ENCODE results near the gene INHBC. TPM values are rescaled to one million over a fixed set of nuclear protein-coding genes. Genes with fewer than 3 reads are reported as not detected.

Gene INHBC
- total RNA-seq, 2 donors from 2014 or later = not detected

DNA sequence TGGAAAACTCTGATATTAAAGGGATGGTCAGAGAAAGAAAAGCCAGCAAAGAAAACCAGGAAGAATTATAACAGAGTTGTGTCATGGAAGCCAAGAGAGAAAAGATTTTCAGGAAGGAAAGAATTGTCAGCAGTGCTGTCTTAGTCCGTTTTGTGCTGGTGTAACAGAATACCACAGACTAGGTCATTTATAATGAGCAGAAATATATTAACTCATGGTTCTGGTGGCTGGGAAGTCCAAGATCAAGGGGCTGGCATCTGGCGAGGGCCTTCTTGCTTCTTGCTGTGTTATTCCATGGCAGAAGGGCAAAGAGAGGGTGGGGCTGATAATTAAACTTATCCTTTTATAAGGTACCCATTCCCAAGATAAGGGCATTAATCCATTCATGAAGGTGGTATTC is 14.1 kb downstream of the INHBC start:
- Histone ChIP-seq H3K9me3 (no peaks in the 10 kb centered on the region), H3K4me1 (no peaks in the 10 kb centered on the region), H3K27me3 (no peaks in the 10 kb centered on the region), H3K27ac (no peak overlapping the region), H3K4me3 (no peak overlapping the region), H3K9ac (ENCODE audit: low read depth in 2 of 2, low read length in 2 of 2) (no peak overlapping the region), H3K36me3 (no peaks in the 10 kb centered on the region)
- TF ChIP-seq, protein P1, sequence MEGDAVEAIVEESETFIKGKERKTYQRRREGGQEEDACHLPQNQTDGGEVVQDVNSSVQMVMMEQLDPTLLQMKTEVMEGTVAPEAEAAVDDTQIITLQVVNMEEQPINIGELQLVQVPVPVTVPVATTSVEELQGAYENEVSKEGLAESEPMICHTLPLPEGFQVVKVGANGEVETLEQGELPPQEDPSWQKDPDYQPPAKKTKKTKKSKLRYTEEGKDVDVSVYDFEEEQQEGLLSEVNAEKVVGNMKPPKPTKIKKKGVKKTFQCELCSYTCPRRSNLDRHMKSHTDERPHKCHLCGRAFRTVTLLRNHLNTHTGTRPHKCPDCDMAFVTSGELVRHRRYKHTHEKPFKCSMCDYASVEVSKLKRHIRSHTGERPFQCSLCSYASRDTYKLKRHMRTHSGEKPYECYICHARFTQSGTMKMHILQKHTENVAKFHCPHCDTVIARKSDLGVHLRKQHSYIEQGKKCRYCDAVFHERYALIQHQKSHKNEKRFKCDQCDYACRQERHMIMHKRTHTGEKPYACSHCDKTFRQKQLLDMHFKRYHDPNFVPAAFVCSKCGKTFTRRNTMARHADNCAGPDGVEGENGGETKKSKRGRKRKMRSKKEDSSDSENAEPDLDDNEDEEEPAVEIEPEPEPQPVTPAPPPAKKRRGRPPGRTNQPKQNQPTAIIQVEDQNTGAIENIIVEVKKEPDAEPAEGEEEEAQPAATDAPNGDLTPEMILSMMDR (IDR thresholded peaks at IDR 0.05) = no peak
- intact Hi-C loops (cut with DNase I) = no loop called here
- DNase-seq = no peak

DNA sequence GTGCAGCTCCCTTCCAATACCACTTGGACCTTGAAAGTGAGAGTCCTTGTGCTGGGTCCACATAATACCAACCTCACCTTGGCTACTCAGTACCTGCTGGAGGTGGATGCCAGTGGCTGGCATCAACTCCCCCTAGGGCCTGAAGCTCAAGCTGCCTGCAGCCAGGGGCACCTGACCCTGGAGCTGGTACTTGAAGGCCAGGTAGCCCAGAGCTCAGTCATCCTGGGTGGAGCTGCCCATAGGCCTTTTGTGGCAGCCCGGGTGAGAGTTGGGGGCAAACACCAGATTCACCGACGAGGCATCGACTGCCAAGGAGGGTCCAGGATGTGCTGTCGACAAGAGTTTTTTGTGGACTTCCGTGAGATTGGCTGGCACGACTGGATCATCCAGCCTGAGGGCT is 14.8 kb downstream of the INHBC start:
- TF ChIP-seq, protein P1 (IDR thresholded peaks at IDR 0.05) = no peak
- H3K27me3 ChIP-seq = no peaks in the 10 kb centered on the region
- H3K27ac ChIP-seq = no peak overlapping the region
- no peak overlapping the region for H3K9ac ChIP-seq (ENCODE audit: low read depth in 2 of 2, low read length in 2 of 2)
- no peaks in the 10 kb centered on the region for H3K36me3 ChIP-seq
- intact Hi-C loops (cut with DNase I) = no loop called here
- H3K4me3 ChIP-seq = no peak overlapping the region
- H3K9me3 ChIP-seq = no peaks in the 10 kb centered on the region
- no peak for DNase-seq
- no peaks in the 10 kb centered on the region for H3K4me1 ChIP-seq

DNA sequence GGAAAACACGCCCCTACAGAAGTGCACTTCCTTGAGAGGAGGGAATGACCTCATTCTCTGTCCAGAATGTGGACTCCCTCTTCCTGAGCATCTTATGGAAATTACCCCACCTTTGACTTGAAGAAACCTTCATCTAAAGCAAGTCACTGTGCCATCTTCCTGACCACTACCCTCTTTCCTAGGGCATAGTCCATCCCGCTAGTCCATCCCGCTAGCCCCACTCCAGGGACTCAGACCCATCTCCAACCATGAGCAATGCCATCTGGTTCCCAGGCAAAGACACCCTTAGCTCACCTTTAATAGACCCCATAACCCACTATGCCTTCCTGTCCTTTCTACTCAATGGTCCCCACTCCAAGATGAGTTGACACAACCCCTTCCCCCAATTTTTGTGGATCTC is 15.5 kb downstream of the INHBC start:
- Histone ChIP-seq H3K4me3 (no peak overlapping the region), H3K9me3 (no peaks in the 10 kb centered on the region), H3K27me3 (no peaks in the 10 kb centered on the region), H3K36me3 (no peaks in the 10 kb centered on the region), H3K4me1 (no peaks in the 10 kb centered on the region), H3K27ac (no peak overlapping the region), H3K9ac (ENCODE audit: low read depth in 2 of 2, low read length in 2 of 2) (no peak overlapping the region)
- intact Hi-C loops (cut with DNase I) = loop anchor here (5.0 kb wide), 1 partner anchor 188 kb away; no protein-coding TSS in a partner anchor
- no peak for DNase-seq
- TF ChIP-seq, protein P1 (IDR thresholded peaks at IDR 0.05) = no peak

DNA sequence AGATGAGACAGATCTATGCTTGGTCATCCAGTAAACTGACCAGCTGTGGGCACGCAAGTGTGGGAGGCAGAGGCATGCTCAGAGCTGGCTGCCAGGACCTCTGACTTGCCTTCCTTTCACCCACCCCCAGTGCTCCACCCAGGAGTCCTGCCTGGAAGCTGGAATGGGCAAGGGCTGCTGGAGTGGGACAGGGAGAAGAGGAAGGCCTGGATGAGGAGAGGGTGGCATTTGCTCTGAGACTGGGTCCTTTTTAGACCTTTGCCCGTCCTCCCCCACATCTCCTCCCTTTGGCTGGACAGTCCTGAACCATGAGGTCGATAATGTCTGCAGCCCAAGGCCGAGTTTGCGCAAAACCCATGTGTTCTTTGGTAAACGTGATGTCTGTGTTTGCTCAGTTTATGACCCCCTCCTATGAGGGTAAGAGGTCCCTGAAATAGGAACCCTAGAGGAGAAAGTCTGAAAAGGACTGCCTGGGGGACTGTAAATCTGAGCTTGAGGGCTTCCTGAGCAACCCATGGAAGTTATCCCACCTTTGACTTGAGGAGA is 16.7 kb downstream of the INHBC start:
- H3K9me3 ChIP-seq = no peaks in the 10 kb centered on the region
- intact Hi-C loops (cut with DNase I) = loop anchor here (5.0 kb wide), 1 partner anchor 189 kb away; no protein-coding TSS in a partner anchor
- H3K27me3 ChIP-seq = no peaks in the 10 kb centered on the region
- TF ChIP-seq, protein P1 (IDR thresholded peaks at IDR 0.05) = no peak
- H3K9ac ChIP-seq (ENCODE audit: low read depth in 2 of 2, low read length in 2 of 2) = no peak overlapping the region
- no peaks in the 10 kb centered on the region for H3K4me1 ChIP-seq
- DNase-seq = no peak
- H3K27ac ChIP-seq = no peak overlapping the region
- no peak overlapping the region for H3K4me3 ChIP-seq
- H3K36me3 ChIP-seq = no peaks in the 10 kb centered on the region

DNA sequence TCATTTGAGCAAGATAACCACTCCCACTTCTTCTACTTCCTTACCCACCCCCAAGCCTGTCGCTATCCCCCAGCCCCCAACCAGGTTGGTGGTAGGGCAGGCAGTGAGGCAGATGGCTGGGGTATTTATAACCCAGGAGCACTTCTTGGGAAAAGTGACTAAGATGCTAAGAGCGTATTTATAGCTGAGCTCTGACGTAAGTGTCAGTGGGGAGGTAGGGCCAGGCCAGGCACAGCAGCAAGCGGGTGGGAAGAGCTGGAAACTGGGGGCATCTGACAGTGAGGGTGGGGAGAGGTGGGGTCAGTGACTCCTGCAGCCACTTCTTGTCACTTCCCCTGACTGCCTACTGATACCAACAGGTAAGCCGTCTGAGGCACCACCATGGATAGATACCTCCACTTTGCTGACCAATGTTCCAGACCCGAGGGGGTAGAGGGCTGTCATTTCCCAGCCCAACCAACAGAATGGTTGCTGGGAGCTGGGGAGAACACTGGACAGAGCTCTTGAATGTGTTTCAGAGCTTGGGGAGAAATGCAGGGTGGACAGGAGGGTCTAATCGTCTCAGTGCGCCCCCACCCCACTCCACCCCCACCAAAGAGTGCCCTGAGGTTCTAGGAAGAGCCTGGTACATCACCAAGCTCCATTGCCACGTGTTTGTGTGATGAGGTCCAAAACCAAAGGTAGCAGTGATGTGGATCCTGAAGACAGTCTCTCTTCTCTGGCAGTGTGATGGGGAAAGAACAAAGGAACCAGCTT is 17.8 kb downstream of the INHBC start:
- H3K36me3 ChIP-seq = no peaks in the 10 kb centered on the region
- TF ChIP-seq, protein P1 (IDR thresholded peaks at IDR 0.05) = no peak
- H3K4me1 ChIP-seq = no peaks in the 10 kb centered on the region
- no peaks in the 10 kb centered on the region for H3K27me3 ChIP-seq
- intact Hi-C loops (cut with DNase I) = loop anchor here (2.0 to 5.0 kb wide), 2 partner anchors 146 to 190 kb away; no protein-coding TSS in a partner anchor
- H3K27ac ChIP-seq = no peak overlapping the region
- DNase-seq = no peak
- H3K4me3 ChIP-seq = no peak overlapping the region
- H3K9ac ChIP-seq (ENCODE audit: low read depth in 2 of 2, low read length in 2 of 2) = no peak overlapping the region
- no peaks in the 10 kb centered on the region for H3K9me3 ChIP-seq
